K562 (cell line): Measurements from ENCODE around the gene PRND. TPM values are rescaled to one million over a fixed set of nuclear protein-coding genes. Genes with fewer than 3 reads are reported as not detected.

Source experiments
- BMI1 ChIP-seq: fragments of 150-350 bp; IDR thresholded peaks from 2 replicates; pipeline ENCODE4 v1.6.1; 2014; ENCODE audit warnings: low read length
- CGGBP1 ChIP-seq: fragments of 250-450 bp; sonication (Bioruptor Pico); IDR thresholded peaks from 2 replicates; pipeline ENCODE4 v1.9.0; 2021; ENCODE audit warnings: mild to moderate bottlenecking
- ETV5 ChIP-seq: sonication (generic); formaldehyde crosslinking; IDR thresholded peaks from 2 replicates; pipeline ENCODE4 v1.4.0; 2020; ENCODE audit warnings: low read depth, mild to moderate bottlenecking, missing genetic modification reagents
- FOXP1 ChIP-seq: sonication (generic); formaldehyde crosslinking; IDR thresholded peaks from 2 replicates; pipeline ENCODE4 v1.8.0; 2022; ENCODE audit warnings: mild to moderate bottlenecking, missing genetic modification reagents
- HNRNPLL ChIP-seq: fragments of 200-400 bp; formaldehyde crosslinking; IDR thresholded peaks from 2 replicates; pipeline ENCODE4 v1.6.1; 2017; ENCODE audit warnings: low read length, low read depth, mild to moderate bottlenecking; ENCODE audit not compliant: poor library complexity, severe bottlenecking
- JUND ChIP-seq, 2 experiments: IDR thresholded peaks; 2 replicates in 1 of 2; 3 replicates in 1 of 2; pipeline ENCODE4 v1.6.1; 2011; ENCODE audit warnings: borderline replicate concordance in 2 of 2, low read depth in 2 of 2, low read length in 2 of 2, improper control_type of control experiment in 1 of 2, missing biosample characterization in 1 of 2, missing genetic modification characterization in 1 of 2, missing genetic modification reagents in 1 of 2
- KDM2B ChIP-seq: fragments of 250-450 bp; sonication (Bioruptor Pico); IDR thresholded peaks from 2 replicates; pipeline ENCODE4 v1.8.0; 2021; ENCODE audit warnings: mild to moderate bottlenecking, moderate library complexity
- MTA2 ChIP-seq: fragments of 450-650 bp; IDR thresholded peaks from 2 replicates; pipeline ENCODE4 v1.6.1; 2016; ENCODE audit warnings: low read depth
- NBN ChIP-seq: fragments of 450-650 bp; IDR thresholded peaks from 2 replicates; pipeline ENCODE4 v1.6.1; 2016; ENCODE audit warnings: low read depth, mild to moderate bottlenecking
- NCOA4 ChIP-seq: fragments of 450-650 bp; IDR thresholded peaks from 2 replicates; pipeline ENCODE4 v1.6.1; 2018; ENCODE audit warnings: mild to moderate bottlenecking; ENCODE audit not compliant: partially characterized antibody
- PBX2 ChIP-seq, 2 experiments: IDR thresholded peaks in 1 of 2; conservative IDR thresholded peaks in 1 of 2; 2 replicates each; pipeline ENCODE4 v1.6.1; 2016; ENCODE audit warnings: low read depth in 2 of 2, mild to moderate bottlenecking in 1 of 2, missing compliant biosample characterization in 1 of 2, missing genetic modification characterization in 1 of 2, moderate library complexity in 1 of 2
- POU5F1 ChIP-seq: fragments of 150-350 bp; IDR thresholded peaks from 2 replicates; pipeline ENCODE4 v1.6.1; 2014; ENCODE audit warnings: borderline replicate concordance, low read length, low read depth, mild to moderate bottlenecking; ENCODE audit not compliant: partially characterized antibody
- SMC3 ChIP-seq: conservative IDR thresholded peaks from 2 replicates; pipeline ENCODE4 v1.6.1; 2011; ENCODE audit warnings: low read depth, low read length, improper control_type of control experiment; ENCODE audit not compliant: insufficient read depth
- SPI1 ChIP-seq: IDR thresholded peaks from 2 replicates; pipeline ENCODE4 v1.6.1; 2011; ENCODE audit warnings: low read depth, low read length, control low read depth, borderline replicate concordance
- SRSF3 ChIP-seq: fragments of 200-400 bp; formaldehyde crosslinking; IDR thresholded peaks from 2 replicates; pipeline ENCODE4 v1.6.1; 2016; ENCODE audit warnings: mild to moderate bottlenecking, low read length, moderate library complexity; ENCODE audit not compliant: insufficient read depth
- ZFP91 ChIP-seq: sonication (generic); formaldehyde crosslinking; IDR thresholded peaks from 2 replicates; pipeline ENCODE4 v1.8.0; 2022; ENCODE audit warnings: mild to moderate bottlenecking, missing genetic modification reagents
- ZKSCAN1 ChIP-seq: fragments of 150-350 bp; IDR thresholded peaks from 2 replicates; pipeline ENCODE4 v1.6.1; 2016; ENCODE audit warnings: low read depth, low read length
- ZNF232 ChIP-seq: sonication (generic); formaldehyde crosslinking; IDR thresholded peaks from 2 replicates; pipeline ENCODE4 v1.8.0; 2022; ENCODE audit warnings: mild to moderate bottlenecking, missing genetic modification reagents
- ZNF696 ChIP-seq: fragments of 250-450 bp; sonication (Bioruptor Pico); conservative IDR thresholded peaks from 2 replicates; pipeline ENCODE4 v1.4.0; 2020; ENCODE audit warnings: mild to moderate bottlenecking, moderate library complexity
- ZNF785 ChIP-seq: fragments of 250-450 bp; sonication (Bioruptor Pico); IDR thresholded peaks from 2 replicates; pipeline ENCODE4 v1.4.0; 2020; ENCODE audit warnings: mild to moderate bottlenecking
- ZZZ3 ChIP-seq: fragments of 450-650 bp; IDR thresholded peaks from 2 replicates; pipeline ENCODE4 v1.6.1; 2016; ENCODE audit warnings: antibody characterized with exemption, mild to moderate bottlenecking, moderate library complexity
- polyA plus RNA-seq, 8 experiments: library from polyadenylated mRNA; depleted of rRNA in 4 of 8; stranded (reverse) in 5 of 8; unstranded in 3 of 8; fragments of >200 nt; fragmentation: Nextera tagmentation in 2 of 8; fragmentation: Illumina TruSeq in 1 of 8; extraction: Ambion mirVana in 2 of 8; extraction: Trizol in 1 of 8; gene quantifications; 2 replicates each; pipeline versions ENCODE4 v1.2.1 to v1.2.3, GENCODE V29; 2011 to 2014; ENCODE audit warnings: inconsistent platforms in 1 of 8, missing spikeins in 1 of 8
- total RNA-seq, 7 experiments: library from RNA; depleted of rRNA in 6 of 7; stranded (reverse); fragments of >200 nt in 6 of 7; fragmentation: Illumina TruSeq in 2 of 7; extraction: Trizol in 2 of 7; gene quantifications; 2 replicates each; pipeline versions ENCODE4 v1.2.1 to v1.2.3, GENCODE V29; 2011 to 2021; ENCODE audit warnings: low replicate concordance in 1 of 7
- TF ChIP-seq, protein P1 (sequence below): fragments of 200-800 bp; sonication (Bioruptor generic); IDR thresholded peaks from 2 replicates; pipeline ENCODE4 v1.6.1; 2017; ENCODE audit warnings: missing genetic modification characterization, missing compliant biosample characterization

Gene PRND
- total and polyA plus RNA-seq, 9 of the 15 experiments (the other 6 are each of a cell fraction or from before 2014, with no cell fraction given), result not detected

DNA sequence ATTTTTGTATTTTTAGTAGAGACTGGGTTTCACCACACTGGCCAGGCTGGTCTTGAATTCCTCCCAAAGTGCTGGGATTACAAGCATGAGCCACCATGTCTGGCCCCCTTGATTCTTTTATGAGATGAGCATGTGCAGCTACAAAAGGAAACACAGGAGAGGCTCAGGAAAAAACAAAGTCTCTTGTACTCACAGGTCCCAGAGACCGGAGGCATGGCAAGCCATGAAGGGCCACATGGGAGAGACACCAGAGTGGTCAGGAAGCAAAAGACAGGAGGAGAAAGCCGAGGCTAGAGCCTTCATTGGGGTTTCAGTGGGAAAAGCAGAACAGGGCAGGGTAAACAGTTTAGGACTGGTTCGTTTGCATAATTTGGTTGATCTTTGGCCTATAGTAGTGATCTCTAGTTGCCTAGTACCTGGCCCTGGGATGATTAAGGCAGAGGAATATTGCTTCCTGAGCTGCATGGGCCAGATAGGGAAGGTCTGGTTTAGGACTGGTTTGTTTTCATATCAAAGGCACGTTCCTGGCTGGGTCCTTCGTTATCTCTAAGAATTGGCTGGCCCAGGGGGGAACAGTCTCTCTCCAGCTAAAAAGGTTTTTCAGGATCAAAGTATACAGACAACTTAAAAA lies 48.2 kb upstream of the PRND start (continued):
- TF ChIP-seq, protein P1, sequence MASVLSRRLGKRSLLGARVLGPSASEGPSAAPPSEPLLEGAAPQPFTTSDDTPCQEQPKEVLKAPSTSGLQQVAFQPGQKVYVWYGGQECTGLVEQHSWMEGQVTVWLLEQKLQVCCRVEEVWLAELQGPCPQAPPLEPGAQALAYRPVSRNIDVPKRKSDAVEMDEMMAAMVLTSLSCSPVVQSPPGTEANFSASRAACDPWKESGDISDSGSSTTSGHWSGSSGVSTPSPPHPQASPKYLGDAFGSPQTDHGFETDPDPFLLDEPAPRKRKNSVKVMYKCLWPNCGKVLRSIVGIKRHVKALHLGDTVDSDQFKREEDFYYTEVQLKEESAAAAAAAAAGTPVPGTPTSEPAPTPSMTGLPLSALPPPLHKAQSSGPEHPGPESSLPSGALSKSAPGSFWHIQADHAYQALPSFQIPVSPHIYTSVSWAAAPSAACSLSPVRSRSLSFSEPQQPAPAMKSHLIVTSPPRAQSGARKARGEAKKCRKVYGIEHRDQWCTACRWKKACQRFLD, result no peak
- TF ChIP-seq BMI1, result no peak
- peak; percentile 87 for TF ChIP-seq ETV5 (CRISPR knock-in tag)
- 0 out of 2 replicates have a peak, but pooled peaks have one; percentile 19 for TF ChIP-seq ZKSCAN1
- TF ChIP-seq HNRNPLL, result no peak
- peak; percentile 24; the same call in 1 of the 2 replicates for TF ChIP-seq JUND (IDR thresholded peaks at IDR 0.05; ENCODE audit: borderline replicate concordance, low read depth, low read length)
- TF ChIP-seq JUND (tag; IDR thresholded peaks at IDR 0.05; ENCODE audit: borderline replicate concordance, low read depth, low read length), result no peak
- no peak for TF ChIP-seq ZNF785 (CRISPR knock-in tag)
- no peak for TF ChIP-seq NCOA4
- TF ChIP-seq ZNF232 (CRISPR knock-in tag), result no peak
- TF ChIP-seq SPI1, result peak; percentile 37; the same call in 1 of the 2 replicates
- no peak for TF ChIP-seq KDM2B (CRISPR knock-in tag)
- TF ChIP-seq ZNF696 (CRISPR knock-in tag), result no peak
- no peak for TF ChIP-seq FOXP1 (CRISPR knock-in tag)
- TF ChIP-seq POU5F1, result no peak
- no peak for TF ChIP-seq SMC3
- TF ChIP-seq SRSF3, result no peak
- no peak for TF ChIP-seq CGGBP1 (CRISPR knock-in tag)
- no peak for TF ChIP-seq PBX2 (CRISPR knock-in tag; IDR thresholded peaks at IDR 0.05; ENCODE audit: low read depth)
- TF ChIP-seq PBX2 (tag; conservative IDR thresholded peaks at IDR 0.05; ENCODE audit: low read depth), result no peak
- no peak for TF ChIP-seq ZFP91 (CRISPR knock-in tag)
- TF ChIP-seq NBN, result peak; percentile 43; the same call in 1 of the 2 replicates
- TF ChIP-seq ZZZ3, result no peak
- TF ChIP-seq MTA2, result peak; percentile 79
